Omental fat pad (tissue), 4 donors: ENCODE results near the gene SHROOM3. TPM values are rescaled to one million over a fixed set of nuclear protein-coding genes. Genes with fewer than 3 reads are reported as not detected.

Source experiments
- ATAC-seq: fragments of 150-250 bp; one replicate; pipeline ENCODE4 v1.9.1; 2016; ENCODE audit warnings: mild to moderate bottlenecking, moderate library complexity; ENCODE audit not compliant: low FRiP score
- DNase-seq: peaks from one replicate; pipeline ENCODE4 v3.0.0-alpha.2; 2019; ENCODE audit warnings: low spot score
- CTCF ChIP-seq, 3 donors: fragments of 450-650 bp; IDR thresholded peaks; one replicate each; pipeline ENCODE4 v1.5.1; 2016 to 2017; ENCODE audit warnings: antibody characterized with exemption in 3 of 3, mild to moderate bottlenecking in 3 of 3, moderate library complexity in 2 of 3
- total RNA-seq, 4 donors: library from RNA; depleted of rRNA; stranded (reverse); fragments of >200 nt; gene quantifications; one replicate each; pipeline ENCODE4 v1.1.0, GENCODE V29; 2016

The SHROOM3 gene
- total RNA-seq, 4 donors from 2014 or later, result 1.3 to 12.2 (median 3.1) TPM

- DNase-seq (no peak), ATAC-seq (no peak)
- no peak for TF ChIP-seq CTCF (IDR thresholded peaks at IDR 0.05)
Measured at GRCh38 chr4:76589402-76589801, 154.4 kb downstream of the SHROOM3 start.

GRCh38 chr4:76589872-76590797 lies 155.1 kb downstream of the SHROOM3 start:
- TF ChIP-seq CTCF (IDR thresholded peaks at IDR 0.05), result no peak
- ATAC-seq (no peak), DNase-seq (no peak)

- DNase-seq, result no peak
- no peak for TF ChIP-seq CTCF (IDR thresholded peaks at IDR 0.05)
- ATAC-seq, result no peak
Measured at GRCh38 chr4:76590798-76591281, 155.8 kb downstream of the SHROOM3 start.

- no peak for TF ChIP-seq CTCF (IDR thresholded peaks at IDR 0.05)
- no peak for DNase-seq
- no peak for ATAC-seq
Measured at GRCh38 chr4:76591992-76592391, 157.0 kb downstream of the SHROOM3 start.

GRCh38 chr4:76592460-76592859 lies 157.4 kb downstream of the SHROOM3 start:
- no peak for DNase-seq
- ATAC-seq, result no peak
- TF ChIP-seq CTCF (IDR thresholded peaks at IDR 0.05), result no peak

- DNase-seq (no peak), ATAC-seq (no peak)
- TF ChIP-seq CTCF (IDR thresholded peaks at IDR 0.05), result no peak
Measured at GRCh38 chr4:76594173-76594572, 159.1 kb downstream of the SHROOM3 start.

- TF ChIP-seq CTCF (IDR thresholded peaks at IDR 0.05), result no peak
- ATAC-seq (no peak), DNase-seq (no peak)
Measured at GRCh38 chr4:76595435-76595834, 160.4 kb downstream of the SHROOM3 start.
